Anterior cingulate cortex (tissue), 58 donors: ENCODE data around the gene CAMTA1.
A peak's percentile ranks its signal among the peaks of the same experiment; 100 is the strongest.
"Not testable (repeated sequence)": the region's sequence is repeated elsewhere in the genome, so short reads cannot be mapped to it uniquely, and the experiment has no call there.

Experiments
- DNase-seq, 58 donors: peaks; one replicate each; lab custom pipeline; 2025; lab: John Stamatoyannopoulos, UW

Gene CAMTA1

DNA sequence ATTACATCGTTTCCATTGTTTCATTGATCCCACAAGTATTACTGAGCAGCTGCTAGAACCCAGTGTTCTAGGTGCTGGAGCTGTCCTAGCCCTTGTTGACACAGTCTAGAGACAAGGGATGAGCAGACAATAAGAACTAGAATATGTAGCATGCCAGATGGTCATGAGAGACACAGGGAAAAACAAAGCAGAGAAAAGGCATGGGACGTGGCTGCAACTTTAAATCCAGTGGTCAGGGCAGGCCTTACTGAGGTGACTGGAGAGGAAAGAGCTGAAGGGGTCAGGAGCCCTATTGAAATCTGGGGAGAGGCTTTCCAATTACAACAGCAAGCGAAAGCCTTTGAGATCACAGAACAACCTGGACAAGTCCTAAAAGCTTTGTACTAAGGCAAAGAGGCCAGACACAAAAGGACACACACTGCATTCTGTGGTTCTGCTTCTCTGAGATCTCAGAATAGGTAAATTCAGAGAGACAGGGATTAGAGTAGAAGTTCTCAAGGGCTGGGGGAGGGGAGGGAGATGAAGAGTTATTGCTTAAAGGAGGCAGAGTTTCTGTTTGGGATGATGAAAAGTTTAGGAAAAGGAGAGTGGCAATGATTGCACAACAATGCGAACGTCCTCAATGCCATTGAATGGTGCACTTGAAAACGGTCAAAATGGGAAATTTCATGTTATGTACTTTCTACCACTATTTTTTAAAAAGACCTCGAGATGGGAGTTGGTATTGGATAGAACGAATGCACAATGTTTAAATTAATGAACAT is 518.5 kb downstream of the CAMTA1 start:
- no peak for DNase-seq

DNA sequence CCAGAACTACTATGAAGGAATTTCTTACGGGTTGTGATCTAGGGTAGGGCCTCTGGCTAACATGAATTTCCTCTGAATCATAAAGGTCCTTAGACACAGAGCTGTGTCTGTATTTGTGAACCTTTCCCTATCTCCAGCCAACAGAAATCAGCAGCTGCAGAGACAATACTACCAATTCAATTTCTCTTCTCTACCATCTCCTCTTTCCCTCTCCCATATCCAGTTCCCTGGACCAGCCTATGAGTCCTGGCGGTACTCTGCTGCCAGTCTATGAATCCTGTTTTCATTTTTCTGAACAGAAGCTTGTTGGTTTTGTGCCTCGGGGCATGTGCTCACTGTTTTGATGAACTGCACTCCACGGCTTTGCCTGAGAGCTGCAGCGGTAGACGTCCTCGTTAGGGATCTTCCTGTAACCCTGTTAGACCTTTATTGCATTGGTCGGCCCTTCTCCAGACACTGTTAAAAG is 527.9 kb downstream of the CAMTA1 start:
- DNase-seq: peak in 1 of 58 donors; percentile 12

DNA sequence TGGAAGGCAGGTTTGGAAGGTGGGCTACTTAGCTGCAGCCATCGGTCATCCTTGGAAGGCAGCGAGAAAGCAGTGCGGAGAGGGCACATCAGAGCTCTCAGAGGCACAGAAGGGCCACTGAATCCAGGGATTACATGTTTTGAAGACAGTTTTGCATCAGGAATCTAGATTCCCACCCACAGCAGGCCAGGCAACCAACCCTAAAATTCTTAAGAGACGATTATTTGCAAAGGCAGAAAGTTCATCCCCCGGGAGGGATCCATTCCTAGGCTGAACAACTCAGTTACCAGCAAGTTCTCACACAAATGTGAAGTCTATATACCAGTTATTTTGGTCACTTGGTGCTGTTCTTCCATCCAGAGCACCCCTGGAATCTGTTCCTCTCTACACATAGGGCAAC is 528.6 kb downstream of the CAMTA1 start:
- DNase-seq: no peak

DNA sequence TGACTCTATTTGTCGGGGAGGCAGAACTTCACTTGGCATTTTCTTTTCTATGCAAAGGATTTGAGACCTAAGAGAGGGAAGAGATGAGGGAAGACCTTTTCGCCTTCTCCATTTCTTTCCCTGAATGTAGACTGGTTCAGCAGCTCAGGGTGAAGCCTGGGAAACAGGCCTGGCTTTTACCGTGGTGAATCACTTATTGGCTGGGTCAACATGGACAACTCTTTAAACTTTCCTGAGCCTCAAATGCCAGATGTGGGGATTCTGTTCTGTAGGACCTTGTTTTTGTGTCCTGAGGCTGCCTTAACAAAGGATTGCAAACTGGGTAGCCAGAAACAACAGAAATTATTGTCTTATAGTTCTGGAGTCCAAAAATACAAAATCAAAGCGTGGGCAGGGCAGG is 530.1 kb downstream of the CAMTA1 start:
- DNase-seq: no peak

DNA sequence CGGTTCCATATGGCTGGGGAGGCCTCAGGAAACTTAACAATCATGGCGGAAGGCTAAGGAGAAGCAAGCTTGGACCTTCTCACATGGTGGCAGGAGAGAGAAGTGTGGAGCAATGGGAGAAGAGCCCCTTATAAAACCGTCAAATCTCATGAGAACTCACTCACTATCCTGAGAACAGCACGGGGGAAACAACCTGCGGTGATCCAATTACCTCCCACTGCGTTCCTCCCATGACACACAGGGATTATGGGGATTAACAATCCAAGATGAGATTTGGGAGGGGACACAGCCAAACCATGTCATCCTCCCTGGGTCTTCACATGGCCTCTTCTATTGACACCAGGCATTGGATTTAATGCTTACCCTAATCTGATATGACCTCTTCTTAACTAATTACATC is 530.7 kb downstream of the CAMTA1 start:
- no peak for DNase-seq

DNA sequence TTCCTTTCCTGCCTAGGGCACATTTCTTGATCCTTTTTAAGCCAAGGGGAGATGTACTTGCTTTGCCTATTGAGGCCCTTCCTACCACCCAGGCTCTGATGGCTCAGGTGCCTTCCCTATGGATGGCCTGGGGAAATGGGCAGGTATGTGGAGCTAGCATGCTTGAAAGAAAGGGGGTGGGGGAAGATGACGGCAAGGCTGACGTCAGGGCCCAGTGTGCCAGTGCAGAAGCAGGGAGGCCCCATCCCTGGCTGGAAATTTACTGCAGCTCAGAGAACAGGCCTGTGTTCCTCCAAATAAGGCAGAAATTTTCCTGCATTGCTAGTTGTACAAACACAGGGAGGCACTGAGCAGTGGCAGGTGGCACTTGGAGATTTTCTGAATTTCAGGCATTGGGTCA is 532.6 kb downstream of the CAMTA1 start:
- DNase-seq: peak in 2 of 58 donors; percentile 3 to 7

DNA sequence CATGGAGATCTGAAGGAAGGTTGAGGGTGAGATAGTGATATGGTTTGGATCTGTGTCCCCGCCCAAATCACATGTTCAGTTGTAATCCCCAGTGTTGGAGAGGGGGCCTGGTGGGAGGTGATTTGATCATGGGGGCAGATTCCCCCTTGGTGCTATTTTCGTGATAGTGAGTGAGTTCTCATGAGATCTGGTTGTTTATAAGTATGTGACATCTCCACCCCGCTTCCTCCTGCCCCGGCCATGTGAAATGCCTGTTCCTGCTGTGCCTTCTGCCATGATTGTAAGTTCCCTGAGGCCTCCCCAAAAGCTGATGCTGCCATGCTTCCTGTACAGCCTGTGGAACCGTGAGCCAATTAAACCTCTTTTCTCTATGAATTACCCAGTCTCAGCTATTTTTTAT is 533.9 kb downstream of the CAMTA1 start:
- DNase-seq: no peak

DNA sequence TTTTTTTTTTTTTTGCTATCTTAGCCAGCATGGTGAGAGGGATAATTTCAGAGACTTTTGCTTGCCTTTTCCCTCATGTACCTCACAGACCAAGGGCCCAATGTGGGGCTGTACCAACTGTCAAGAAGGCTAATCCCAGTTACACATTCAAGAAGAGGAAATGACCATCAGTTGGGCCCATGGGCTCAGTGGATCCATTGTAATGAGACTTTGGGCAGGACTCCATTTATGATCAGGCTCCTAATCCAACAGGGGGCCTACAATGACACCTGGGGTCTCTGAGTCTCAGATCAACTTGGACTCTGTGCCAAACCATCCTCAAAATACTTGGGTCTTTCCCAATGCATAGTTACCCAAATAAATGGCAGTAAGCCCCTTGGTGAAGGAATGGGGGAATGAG is 535.4 kb downstream of the CAMTA1 start:
- no peak for DNase-seq

DNA sequence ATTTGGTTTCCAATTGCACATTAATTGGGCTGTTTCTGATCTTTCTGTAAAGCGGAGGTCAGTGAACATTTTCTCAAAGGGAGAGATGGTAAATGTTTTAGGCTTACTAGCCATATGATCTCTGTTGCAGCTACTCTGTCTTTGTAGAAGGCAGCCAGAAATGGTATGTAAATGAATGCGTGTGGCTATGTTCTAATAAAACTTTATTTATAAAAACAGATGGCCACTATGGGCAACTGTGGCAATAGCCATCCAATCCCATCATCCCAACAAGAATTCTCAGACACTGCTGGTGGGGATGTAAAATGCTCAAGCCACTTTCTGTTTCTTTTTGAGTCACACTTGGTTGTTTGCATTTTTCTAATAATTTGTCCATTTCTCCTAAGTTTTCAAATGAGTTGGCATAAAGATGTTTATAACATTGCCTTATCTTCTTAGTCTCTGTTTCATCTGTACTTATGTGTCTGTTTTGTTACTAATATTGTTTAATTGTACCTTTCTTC is 537.1 kb downstream of the CAMTA1 start:
- no peak for DNase-seq

DNA sequence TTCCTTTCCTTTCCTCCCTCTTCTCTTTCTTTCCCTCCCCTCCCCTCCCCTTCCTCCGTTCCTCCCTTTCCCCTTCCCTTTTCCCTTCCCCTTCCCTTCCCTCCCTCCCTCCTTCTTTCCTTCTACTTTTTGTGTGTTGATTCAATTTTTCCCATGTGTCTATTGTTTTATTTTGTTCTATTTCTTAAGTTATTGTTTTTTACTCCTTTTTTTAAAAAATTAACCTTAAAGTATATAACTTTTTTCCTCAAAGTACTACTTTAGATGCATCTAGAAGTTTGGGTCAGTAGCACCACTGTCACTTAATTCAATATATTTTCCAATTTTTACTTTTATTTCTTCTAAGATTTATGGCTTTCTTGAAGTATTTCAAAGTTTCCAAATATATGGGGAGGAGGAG is 537.7 kb downstream of the CAMTA1 start:
- DNase-seq: no peak

DNA sequence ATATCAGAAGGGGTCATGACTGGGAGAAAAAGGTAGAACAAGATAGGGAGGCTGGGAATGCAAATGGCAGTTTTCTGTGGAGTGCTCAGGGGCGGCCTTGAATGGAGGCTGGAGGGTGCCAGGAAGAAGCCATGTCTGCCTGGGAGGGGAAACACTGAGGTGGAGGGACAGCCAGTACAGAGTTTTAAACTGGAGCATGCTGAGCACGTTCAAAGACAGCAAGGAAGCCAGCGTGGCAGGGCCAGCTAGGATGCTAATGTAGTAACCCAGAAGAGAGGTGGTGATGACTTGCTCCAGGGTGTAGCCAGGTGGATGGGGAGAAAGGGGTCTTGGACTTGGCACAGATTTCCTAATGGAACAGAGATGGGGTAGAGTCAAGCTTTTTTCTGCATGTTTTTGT is 540.0 kb downstream of the CAMTA1 start:
- DNase-seq: no peak

DNA sequence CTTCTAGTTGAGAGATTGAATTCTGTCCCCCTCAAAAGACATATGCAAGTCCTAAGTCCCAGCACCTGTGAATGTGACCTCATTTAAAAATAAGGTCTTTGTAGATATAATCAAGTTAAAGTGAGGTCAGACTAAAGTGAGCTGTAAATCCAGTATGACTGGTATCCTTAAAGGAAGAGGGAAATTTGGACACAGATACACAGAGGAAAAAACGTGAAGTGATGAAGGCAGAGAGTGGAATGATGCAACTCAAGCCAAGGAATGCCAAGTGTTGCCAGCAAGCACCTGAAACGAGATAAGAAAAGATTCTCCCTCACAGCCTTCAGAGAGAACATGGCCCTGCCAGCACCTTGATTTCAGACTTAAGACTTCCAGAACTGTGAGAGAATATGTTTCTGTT is 541.1 kb downstream of the CAMTA1 start:
- DNase-seq: no peak

DNA sequence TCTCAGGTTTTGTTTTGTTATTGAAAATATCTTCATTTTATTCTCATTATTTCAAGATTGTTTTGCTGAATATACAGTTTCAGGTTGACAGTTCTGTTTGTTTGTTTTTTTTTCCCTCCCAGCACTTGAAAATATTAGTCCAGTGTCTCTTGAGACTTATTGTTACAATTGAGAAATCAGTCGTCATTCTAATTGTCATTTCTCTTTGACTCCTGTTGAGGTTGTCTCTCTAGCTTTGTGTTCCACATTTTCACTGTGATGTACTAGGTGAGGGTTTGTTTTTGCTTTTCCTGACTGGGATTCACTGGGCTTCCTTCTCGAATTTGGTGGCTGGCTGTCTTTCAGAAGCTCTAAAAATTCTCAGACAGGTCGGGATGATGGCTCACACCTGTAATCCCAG is 542.6 kb downstream of the CAMTA1 start:
- DNase-seq: no peak

DNA sequence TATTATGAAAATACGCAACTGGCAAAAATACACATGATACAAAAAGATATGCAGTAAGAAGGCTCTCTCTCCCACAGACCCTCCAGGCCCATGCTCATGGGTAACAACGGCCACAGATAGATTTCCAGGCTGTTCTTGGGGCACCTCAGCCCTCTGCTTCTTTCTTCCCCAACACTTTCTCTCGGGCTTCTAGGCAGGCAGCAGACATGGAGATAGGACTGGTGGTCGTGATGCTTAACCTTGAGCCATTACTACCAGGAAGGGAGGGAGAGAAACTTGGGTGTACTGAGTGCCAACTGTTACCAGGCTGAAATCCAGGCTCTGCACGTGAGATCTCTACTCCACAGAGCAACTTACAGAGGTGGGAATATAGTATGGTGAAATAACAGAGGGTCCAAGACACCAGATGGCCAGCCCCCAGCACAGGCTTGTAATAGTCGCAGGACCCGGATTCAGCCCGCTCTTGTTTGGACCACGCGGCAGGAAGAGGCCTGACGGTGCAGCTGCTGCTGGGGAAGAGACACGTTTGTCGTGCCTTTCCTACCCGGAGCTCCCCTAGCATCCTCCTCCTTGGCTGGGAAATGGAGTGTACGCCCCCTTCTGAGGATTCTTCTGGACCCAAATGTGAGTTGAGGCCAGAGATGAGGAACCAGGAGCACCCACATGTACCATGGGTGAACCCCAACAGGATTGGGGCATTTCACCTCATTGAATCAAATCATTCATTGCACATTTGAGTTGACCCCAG is 544.8 kb downstream of the CAMTA1 start:
- DNase-seq: no peak

DNA sequence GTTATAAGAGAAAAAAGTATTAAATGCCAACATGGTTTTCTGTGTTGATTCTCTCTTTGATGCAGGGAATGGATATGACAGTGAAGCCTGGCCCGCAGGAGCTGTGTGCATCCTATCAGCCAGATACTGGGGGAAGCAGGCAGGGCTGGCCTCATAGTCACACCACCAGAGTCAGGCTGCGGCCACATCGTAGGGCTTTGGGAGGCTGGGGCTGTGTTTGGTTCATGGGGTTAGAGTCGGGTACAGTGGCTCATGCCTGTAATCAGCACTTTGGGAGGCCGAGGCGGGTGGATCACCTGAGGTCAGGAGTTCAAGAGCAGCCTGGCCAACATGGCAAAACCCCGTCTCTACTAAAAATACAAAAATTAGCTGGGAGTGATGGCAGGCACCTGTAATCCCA is 545.5 kb downstream of the CAMTA1 start:
- DNase-seq: not testable (repeated sequence)

DNA sequence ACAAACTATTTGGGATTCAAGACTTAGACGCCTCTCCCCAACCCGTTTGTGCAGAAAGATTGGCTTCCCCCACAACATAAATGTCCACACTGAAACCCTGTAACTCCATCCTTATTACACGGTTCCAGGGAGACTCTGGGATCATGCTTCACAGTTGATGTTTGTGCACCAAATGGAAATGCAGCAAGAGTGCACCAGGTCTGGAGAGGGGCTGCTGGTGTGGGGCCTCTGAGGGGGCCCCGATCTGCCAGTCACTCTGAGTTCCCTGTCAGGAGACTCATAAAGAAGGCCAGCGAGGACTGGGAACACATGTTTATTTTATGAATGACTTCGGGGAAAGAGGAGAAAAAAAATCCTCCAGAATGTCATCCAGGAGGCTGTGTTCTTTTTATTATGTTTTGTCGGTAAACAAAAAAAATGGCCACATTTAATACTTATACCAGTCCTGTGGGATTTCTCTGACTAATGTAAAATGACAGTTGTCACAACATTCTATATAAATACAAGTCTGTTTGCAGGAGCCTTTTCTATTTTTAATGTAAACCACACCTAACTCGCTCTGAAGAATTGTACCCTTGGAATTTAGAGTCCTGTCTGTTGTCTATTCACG is 546.8 kb downstream of the CAMTA1 start:
- no peak for DNase-seq

DNA sequence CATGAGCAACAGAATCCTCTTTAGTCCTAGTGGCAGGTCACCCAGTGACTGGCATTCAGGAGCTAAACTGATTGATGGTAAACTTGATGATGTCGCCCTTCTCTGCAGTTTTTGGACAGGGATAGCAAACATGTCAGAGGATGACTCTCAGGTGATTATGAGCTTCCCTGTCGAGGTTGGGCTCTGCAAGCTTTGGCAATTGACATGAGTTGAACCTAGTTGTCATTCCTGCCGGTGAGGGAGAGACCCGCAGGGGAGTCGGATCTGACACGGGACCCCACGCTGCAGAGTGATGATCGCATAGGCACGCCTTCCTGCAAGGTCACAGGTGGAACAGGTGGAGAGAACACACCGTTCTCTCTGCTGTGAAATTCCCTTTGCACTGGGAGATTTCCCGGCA is 547.8 kb downstream of the CAMTA1 start:
- no peak for DNase-seq

DNA sequence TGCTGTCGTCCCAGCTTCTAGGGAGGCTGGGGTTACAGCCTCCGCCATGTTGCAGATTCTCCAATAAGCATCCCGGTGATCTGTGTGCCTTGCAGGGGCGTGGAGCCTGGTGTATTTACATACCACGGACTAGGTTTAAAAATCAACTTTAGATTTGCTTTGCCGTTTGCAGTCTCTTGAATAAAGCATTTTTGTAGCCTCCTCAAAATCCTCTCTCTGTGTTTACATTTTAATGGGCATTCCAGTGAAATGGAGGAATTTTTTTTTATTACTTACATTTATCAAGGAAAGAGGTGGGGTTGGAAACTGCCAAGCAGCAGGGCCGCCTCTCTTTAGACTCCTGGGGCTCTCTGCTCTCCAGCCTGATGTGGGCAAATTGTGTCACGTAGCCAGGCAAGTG is 548.4 kb downstream of the CAMTA1 start:
- no peak for DNase-seq

DNA sequence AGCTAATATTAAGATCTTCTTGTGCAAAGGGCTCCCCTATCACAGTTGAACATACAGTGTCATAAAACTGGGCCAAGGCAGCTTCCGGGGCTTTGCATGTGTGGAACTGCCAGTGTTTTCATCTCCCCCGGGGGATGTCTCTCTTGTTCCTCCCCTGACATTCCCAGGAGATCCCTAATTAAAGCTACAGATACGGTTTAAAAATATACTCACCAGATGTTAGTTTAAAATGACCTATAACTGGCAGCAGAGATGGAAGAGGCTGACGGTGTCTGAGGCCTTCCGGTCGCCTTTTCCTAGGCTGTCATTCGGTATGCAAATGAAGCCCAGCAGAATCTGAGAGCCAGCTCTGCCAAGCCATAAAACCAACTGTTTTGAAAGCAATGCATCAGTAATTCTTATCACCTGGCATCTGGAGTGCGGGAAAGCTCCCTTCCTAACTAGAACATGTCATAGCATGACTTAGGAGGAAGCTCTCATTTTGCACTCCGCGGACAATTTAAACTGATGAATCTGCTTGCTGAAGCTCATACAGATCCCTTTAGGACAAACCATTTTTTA is 549.3 kb downstream of the CAMTA1 start:
- DNase-seq: peak in 4 of 58 donors; percentile 3 to 24 (median 6)

DNA sequence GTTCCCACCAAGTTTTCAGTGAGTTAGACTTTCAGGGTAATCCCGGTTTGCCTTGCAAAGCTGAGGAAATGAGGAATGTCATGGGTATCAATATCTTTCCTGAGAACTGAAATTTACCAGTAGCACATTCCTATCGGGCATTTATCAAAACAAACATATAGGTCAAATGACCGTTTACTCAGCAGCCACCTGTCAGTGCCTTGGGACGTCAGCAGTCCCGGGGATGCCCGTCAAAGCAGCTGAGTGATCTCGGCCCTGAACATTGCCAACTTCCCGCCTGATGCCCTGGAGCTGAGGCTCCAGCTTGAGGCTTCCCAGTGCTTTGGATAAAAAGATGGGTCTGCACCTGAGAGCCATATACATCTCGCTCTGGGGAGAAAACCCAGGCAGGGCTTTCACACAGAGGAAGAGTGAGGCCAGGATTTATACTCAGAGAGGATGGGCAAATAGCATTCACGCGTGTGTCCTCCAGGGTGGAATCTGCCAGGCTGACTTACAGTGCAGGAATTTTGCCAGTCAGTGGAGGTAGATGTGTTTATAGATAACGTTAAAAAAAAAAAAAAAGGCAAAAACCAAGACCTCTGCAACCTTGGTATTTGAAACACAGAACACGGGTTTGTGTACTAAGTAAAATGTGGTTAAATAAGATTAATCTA is 550.1 kb downstream of the CAMTA1 start:
- DNase-seq: no peak

DNA sequence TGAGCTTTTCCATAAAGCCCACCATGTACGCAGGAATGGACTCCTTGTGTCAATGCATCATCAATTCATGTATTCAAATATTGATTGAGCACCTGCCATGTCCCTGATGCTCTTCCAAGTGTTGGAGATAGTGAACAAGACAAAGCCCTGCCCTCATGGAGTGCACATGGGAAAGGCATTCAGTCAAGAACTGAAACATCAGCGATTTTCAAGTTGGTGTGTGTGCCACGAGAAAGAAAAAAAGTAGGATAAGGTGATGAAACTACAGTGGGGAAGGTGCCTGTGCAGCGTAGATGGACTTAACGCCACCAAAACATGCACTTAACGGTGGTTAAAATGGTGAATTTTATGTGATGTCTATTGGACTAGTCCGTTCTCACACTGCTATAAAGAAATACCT is 553.2 kb downstream of the CAMTA1 start:
- no peak for DNase-seq
